HG02571 (cell line): ENCODE results near the gene GIPC1.

Experiments used
- ATAC-seq: cut with Tn5 transposase; IDR thresholded peaks from one replicate; pipeline ENCODE4 v1.9.1; 2021; ENCODE audit warnings: mild to moderate bottlenecking, moderate library complexity; ENCODE audit not compliant: unreplicated experiment

GIPC1 gene

GRCh38 chr19:14441041-14441938, 54.6 kb downstream of the GIPC1 start:
- ATAC-seq = no peak

GRCh38 chr19:14440049-14440448, 55.9 kb downstream of the GIPC1 start:
- ATAC-seq = no peak

GRCh38 chr19:14439014-14439413, 56.9 kb downstream of the GIPC1 start:
- ATAC-seq = no peak

GRCh38 chr19:14437578-14438140, 58.3 kb downstream of the GIPC1 start:
- ATAC-seq = no peak

GRCh38 chr19:14435320-14436050, 60.4 kb downstream of the GIPC1 start:
- no peak for ATAC-seq

GRCh38 chr19:14434543-14435319, 61.2 kb downstream of the GIPC1 start:
- ATAC-seq = no peak

GRCh38 chr19:14433554-14434501, 62.1 kb downstream of the GIPC1 start:
- no peak for ATAC-seq

GRCh38 chr19:14432791-14433553, 63.0 kb downstream of the GIPC1 start, which contains the start of gene PKN1:
PKN1 (plus strand) TSS chr19:14433306; CDS start chr19:14433522, 216 bp downstream.
- peak; percentile 39 for ATAC-seq

- no peak for ATAC-seq
These were observed 65.2 kb downstream of the GIPC1 start for GRCh38 chr19:14430712-14431111.

GRCh38 chr19:14428882-14429416, 67.0 kb downstream of the GIPC1 start:
- ATAC-seq = no peak
